AG09309 (cell line): ENCODE measurements around the gene NUDT2.
"Not testable (repeated sequence)": the region's sequence is repeated elsewhere in the genome, so short reads cannot be mapped to it uniquely, and the experiment has no call there.

Source experiments
- DNase-seq: peaks from one replicate; pipeline ENCODE4 v3.0.0-alpha.2; 2010; ENCODE audit warnings: low read depth
- H3K4me3 ChIP-seq: 2 replicates; pipeline ENCODE4 v1.5.1; 2011; ENCODE audit warnings: mild to moderate bottlenecking, low read depth, low read length, moderate library complexity; ENCODE audit not compliant: control insufficient read depth
- CTCF ChIP-seq: IDR thresholded peaks from 2 replicates; pipeline ENCODE4 v1.5.1; 2011; ENCODE audit warnings: mild to moderate bottlenecking, low read depth, low read length, inconsistent platforms; ENCODE audit not compliant: insufficient read depth, control insufficient read depth; ENCODE audit errors: missing control alignments

The NUDT2 gene

GRCh38 chr9:34334916-34335315, 5.5 kb downstream of the NUDT2 start:
- TF ChIP-seq CTCF = no peak
- no peak overlapping the region for H3K4me3 ChIP-seq
- DNase-seq = no peak

- H3K4me3 ChIP-seq = no peak overlapping the region
- no peak for TF ChIP-seq CTCF
- DNase-seq = no peak
These were observed 6.0 kb downstream of the NUDT2 start for GRCh38 chr9:34335376-34335775.

GRCh38 chr9:34337403-34337802, 8.0 kb downstream of the NUDT2 start:
- peak; percentile 17 for TF ChIP-seq CTCF
- DNase-seq = no peak
- H3K4me3 ChIP-seq = no peak overlapping the region

- DNase-seq, H3K4me3 ChIP-seq: not testable (repeated sequence)
These were observed 8.7 kb downstream of the NUDT2 start for GRCh38 chr9:34338079-34338478.

GRCh38 chr9:34338665-34339385, 9.5 kb downstream of the NUDT2 start:
- H3K4me3 ChIP-seq = no peak overlapping the region
- no peak for TF ChIP-seq CTCF

GRCh38 chr9:34341659-34342295, 12.4 kb downstream of the NUDT2 start:
- no peak overlapping the region for H3K4me3 ChIP-seq
- no peak for TF ChIP-seq CTCF
- no peak for DNase-seq

More at GRCh38 chr9:34338665-34339385, 9.5 kb downstream of the NUDT2 start:
- no peak for DNase-seq

GRCh38 chr9:34343090-34343489, 13.7 kb downstream of the NUDT2 start:
- no peak for DNase-seq
- TF ChIP-seq CTCF = no peak
- H3K4me3 ChIP-seq = no peak overlapping the region
